ENCODE measurements around the gene SIRPD.
"Not testable (repeated sequence)": the region's sequence is repeated elsewhere in the genome, so short reads cannot be mapped to it uniquely, and the experiment has no call there.

SIRPD gene

DNA sequence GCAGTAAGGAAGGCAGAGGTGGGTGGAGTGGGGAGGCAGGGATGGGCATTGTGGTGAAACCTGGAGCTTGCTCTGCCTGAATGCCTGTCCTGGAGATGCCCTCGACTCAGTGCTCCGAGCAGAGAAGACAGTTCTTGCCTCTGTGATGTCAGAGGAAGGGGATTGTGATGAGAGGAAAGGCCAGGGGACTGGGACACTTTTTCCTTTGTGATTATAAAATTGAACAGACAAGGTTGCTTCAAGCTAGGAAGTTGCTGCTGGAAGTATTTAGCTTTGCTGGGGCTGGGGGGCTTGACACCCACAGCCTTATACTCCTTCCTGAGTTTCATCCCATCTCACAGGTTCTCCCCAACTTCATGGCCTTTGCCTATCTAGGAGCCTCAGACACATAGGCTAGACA, at the start of gene SIRPD:
Gene SIRPD, minus strand, starts transcription at position 101 of the 400 bp plus-strand sequence. Its CDS starts 52 bp downstream, at position 49.
- DNase-seq (ENCODE audit: low spot score), result no peak

DNA sequence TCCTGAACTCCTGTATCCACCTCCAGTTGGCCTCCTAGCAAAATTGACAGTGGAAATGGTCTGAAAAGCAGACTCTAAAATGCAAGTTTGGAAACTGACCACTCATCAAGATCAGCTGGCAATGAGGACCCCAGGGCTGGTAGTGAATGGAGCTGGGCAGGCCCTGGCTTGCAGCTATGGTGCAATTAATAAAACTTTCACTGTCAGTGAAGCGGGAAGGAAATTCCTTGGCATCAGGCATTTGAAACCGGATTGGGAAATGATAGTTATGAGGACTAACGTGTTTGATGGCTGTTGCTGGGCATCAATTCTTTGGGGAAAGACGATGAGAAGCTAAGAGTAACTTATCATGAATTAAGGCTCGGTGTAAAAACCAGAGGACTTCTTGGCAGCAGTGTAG, 43.2 kb upstream of the SIRPD start:
- no peak for DNase-seq (ENCODE audit: low spot score)

DNA sequence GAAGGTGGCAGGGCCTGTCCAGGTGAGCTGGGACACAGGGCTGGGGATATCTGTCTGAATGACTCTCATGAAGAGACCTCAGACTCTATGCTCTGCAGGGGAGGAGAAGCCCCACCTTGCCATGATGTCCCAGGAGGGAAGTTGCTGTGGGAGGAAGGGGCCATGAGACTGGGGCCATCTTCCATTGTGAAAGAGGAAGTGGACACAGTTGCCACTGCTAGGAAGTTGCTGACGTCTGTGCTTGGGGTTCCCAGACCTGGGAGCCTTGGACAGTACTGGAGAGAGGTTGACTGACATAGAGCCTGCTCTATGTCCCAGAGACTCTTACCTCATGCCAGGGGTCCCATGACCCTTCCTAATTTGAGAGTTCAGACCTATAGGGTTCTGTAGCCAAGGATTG, 37.8 kb upstream of the SIRPD start:
- DNase-seq (ENCODE audit: low spot score), result no peak

DNA sequence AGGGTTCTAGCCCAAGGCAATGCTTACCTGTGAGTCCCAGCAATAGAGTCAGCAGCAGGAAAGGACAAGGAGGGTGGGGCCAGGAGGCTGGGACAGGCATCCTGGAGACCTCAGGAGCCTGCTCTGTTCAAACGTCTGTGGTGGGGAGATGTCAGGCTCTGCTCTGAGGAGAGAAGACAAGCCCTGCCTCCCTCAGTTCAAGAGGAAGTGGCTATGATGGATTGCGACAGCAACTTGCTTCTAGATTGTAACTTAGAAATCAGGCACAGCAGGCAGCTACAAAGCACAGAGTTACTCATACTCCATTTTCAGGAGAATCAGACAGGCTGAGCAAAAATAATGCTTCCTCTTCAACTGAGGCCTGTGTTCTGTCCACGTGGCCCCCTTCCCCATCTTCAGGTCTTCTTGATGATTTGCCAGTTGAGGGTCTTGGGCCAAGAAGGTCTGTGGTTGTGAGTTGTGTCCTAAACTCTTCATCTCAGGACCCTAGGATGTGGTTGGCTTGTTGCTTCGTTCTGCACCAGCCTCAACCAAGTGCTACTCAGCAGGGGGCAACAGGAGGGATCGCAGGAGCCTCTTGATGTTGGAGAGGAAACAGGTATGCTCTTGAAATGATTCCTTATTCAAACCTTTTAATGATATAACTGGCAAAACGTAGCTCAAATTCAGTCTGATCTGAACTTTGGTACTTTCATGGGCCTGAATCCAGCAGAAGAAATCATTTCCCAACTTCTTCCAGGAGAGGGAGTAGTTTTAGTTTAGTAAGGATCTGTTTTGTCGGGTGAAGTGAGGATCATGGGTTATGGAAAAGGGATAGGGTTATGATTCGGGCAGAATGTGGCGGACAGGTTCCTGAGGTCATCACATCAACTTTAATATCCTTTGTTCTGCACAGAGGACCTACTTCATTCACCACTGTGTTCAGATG, 31.3 kb upstream of the SIRPD start:
- no peak for DNase-seq (ENCODE audit: low spot score)

DNA sequence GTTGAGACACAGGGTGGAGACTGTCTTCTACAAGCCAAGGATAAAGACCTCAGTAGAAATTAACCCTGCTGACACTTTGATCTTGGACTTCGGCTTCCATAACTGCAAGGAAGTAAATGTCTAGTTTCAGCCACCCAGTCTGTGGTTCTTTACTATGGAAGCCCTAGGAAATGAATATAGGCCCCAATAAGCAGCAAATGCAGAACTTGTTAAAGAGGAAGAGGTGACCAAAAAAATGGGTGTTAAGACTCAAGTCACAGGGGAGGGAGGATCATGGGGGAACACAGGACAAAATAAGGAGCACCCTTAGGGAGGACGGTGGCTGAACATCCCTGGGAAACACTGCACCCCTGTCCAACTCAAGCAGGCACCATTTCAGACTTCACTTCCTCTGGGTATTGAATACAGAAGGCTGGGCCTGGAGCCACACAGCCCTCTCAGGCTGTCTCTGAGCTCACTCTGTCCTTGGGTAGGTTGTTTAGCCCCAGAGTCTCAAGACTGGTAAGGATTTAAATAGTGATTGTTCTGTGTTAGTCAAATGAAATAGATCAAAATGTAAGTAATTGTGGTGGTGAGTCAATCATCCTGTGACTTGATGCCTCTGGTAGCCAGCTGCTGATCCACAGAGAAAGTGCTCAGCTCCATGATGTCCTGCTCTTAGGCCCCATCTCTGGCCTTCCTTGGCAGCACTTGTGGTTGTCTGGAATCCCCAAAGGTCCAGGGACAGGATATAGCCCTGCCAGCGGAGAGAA, 30.5 kb upstream of the SIRPD start:
- DNase-seq (ENCODE audit: low spot score), result no peak

DNA sequence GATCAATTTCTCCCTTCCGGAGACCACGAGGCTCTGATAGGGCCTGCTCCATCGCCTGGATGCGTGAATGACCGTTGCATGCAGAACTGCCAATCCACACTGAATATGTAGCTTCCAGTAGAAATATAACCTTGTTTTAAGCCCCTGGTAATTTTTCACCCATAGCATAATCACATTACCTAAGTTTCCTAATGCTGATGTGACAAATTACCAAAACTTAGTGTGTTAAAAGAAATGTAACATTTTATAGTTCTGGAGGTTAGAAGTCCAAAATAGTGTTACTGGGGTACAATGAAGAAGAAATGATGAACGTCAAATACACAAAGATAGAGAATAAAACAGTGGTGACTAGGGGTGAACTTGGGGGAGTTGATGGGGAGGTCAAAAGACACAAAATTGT, 22.0 kb upstream of the SIRPD start:
- no peak for DNase-seq (ENCODE audit: low spot score)

DNA sequence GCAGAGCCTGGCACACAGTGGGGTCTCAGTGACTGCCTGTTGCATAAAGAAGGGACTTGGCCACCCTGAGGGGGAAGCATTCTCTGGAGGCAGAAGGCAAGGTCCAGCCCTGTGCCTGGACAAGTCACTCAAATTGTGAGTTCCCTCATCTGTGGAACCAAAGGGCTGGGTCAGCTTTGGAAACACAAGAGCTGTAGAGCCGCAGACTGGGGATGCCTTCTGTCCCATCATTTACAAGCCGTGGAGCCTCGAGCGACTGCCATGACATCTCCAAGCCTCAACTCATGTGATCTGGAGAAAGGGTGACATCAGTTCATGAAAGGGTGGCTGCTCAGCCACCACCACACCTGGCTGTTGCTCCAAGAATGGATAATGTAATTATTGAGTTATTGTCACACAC, 20.4 kb upstream of the SIRPD start:
- no peak for DNase-seq (ENCODE audit: low spot score)

DNA sequence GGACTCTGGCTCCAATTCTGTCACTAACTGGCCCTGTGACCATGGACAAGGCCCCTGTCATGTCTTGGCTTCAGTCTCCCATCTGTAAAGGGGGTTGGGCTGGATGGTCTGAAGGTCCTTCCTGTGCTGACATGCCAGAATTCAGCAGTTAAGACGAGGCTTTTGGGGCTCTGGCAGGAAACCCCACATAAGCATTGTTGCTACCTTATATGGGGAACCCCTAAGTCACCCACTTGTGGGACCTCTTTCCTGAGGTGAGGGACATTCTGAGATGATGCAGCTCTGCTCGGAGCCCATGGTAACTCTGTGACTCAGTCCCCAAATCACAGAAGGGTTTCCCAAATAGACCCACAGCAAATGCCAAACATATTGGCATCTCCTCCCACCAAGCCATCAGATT, 19.8 kb upstream of the SIRPD start:
- not testable (repeated sequence) for DNase-seq (ENCODE audit: low spot score)

DNA sequence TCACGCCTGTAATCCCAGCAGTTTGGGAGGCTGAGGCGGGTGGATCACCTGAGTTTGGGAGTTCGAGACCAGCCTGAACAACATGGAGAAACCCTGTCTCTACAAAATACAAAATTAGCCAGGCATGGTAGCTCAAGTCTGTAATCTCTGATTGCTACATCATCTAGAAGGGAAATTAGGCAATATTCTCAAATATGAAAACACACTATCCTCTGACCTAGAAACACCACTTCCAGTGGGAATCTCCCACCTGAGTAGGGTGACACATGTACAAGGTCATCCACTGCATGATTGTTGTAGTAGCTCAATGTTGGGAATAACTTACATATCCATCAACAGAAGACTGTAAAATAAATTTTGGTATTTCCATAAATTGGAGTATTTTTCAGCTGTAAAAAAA, 19.1 kb upstream of the SIRPD start:
- DNase-seq (ENCODE audit: low spot score), result no peak

DNA sequence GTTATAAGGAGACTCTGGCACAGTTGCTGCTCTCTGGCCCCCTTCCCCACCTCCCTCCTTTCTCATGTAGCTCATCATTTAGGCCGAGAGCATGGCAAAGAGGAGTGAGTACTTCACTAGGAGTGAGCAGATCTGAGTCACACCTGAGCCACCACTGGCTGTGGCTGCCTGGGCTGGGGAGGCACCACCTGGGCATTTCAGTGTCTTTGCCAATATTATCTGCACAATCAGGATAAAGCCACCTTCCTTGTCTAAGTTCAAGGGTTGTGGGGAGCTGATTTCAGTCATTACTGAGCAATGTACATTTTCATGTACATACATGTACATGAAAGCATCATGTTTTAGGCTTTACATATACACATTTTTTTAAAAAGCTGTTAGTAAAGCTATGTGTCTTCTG, 18.5 kb upstream of the SIRPD start:
- not testable (repeated sequence) for DNase-seq (ENCODE audit: low spot score)

DNA sequence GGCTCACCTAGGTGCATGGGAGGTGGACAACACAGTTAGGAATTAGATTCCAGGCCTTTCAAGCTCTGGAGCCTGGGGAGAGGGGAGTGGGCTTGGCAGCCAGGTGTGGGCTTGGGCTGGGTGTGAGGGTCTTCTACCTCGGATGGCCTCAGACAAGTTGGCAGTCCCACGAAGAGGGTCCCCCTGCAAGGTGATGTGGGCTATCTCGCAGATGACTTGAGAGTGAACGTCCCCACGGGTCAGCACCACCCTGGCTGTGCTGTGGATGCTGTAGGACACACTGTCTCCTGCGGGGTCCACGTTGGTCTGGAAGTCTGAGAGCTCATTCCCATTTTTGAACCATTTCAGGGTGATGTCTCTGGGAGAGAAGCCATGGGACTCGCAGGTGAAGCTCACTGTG, 14.1 kb upstream of the SIRPD start:
- DNase-seq (ENCODE audit: low spot score), result not testable (repeated sequence)

DNA sequence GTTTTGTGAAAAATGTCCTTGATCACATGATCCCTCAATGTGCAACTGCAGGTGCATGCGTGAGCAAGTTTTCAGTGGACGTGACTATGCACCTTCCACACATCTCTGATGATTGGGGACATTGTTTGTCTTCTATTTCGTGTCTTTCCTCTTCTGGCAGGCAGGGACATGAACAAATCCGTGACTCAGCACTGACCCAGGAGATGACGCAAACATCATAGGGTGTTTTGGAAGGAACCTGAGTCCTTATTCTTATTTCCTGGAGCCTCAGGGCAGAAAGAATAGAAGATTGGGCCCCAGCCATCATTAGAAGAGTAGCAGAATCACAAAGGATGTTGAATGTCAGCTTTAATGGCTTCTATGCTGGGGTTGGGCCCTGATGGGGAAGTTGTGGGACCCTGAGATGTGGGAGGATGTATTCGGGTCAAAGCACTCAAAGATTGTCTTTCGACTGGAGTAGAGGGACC, 11.9 kb upstream of the SIRPD start:
- DNase-seq (ENCODE audit: low spot score), result no peak

DNA sequence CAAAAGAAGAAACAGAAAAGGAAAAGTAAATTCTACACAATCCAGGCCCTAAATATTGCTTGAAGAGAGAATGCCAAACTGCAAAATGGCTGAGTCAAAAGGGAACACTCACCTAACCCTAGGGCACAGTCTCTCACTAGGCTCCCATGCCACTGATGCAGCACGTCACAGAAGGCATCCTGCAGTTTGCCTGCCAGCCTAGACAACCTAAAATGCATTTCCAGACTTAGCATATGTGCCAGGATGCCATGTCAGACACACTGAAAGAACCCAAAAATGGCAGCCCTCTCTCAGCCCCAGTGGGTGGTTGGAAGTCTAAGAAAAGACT, 10.6 kb upstream of the SIRPD start:
- DNase-seq (ENCODE audit: low spot score), result no peak

DNA sequence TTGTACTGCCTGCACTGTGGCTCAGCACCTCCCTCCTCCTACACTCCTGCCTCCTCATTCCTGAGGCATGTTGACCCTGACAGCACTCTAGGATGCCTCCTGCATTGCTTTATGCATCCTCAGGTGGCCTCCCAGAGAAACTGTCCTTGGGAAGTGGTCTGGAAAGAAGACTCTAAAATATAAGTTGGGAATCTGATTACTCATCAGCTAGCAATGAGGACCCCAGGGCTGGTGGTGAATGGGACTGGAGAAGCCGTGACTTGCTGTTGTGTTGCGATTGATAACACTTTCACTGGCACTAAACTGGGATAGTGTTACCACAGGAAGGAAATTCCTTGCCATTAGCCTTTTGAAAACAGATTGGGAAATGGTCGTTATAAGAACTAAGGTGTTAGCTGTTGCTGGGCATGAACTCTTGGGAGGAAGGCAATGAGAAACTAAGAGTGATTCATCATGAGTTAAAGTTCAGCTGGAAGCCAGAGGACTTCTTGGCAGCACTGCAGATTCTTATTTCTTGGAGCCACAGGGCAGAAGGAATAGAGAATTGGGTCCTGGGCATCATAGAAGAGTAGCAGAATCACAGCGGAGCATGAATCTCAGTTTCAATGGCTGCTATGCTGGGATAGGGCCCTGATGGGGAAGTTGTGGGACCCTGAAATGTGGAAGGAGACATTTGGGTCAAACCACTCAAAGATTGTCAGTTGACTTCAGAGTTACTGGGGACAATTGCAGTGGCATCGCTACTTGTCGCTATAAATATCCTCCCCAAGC, 10.1 kb upstream of the SIRPD start:
- DNase-seq (ENCODE audit: low spot score), result no peak

DNA sequence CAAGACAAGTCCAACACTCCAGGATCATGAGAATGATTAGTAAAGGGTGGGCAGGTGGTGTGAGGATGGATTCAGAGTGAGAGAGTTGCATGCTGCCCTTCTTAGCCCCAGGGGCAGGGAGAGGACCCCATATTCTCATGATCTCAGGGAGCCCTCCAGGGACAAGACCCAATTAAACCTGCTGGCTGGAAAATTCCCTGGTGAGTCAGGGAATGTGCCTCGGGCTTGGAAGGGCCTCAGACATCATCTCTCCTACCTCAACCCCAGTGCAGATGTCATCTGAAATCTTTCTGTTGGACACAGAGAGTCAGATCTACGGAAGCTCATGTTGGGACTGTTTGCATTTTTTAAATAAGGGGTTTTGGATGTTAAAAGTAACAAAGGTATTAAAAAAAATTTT, 9.2 kb upstream of the SIRPD start:
- no peak for DNase-seq (ENCODE audit: low spot score)

DNA sequence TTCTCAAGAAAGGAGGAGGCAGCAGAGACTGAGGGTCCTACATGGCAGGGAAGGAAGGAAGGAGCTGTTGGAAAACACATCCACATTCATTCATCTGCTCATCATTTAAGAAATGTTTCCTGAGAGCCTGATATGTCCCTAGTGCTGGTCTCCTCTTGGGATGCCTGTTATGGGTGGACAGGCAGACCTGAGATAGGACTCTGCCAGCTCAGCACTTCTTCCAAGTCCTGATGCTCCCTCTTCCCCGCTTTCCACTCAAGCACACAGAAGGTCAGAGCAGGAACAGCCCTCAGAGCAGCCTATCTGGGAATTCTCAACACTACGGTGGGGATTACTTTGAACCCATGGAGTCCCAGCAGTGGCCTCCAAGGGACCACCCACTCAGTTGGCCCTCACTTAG, 8.0 kb upstream of the SIRPD start:
- DNase-seq (ENCODE audit: low spot score), result no peak

DNA sequence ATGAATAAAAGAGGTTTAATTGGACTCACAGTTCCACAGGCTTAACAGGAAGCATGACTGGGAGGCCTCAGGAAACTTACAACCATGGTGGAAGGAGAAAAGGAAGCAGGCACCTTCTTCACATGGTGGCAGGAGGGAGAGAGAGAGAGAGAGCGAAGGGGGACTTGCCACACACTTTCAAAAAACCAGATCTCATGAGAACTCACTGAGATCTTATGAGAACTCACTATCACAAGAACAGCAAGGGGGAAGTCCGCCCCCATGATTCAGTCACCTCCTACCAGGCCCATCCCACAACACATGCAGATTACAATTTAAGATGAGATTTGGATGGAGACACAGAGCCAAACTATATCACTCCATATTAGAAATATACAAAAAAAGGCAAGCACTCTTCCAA, 6.1 kb upstream of the SIRPD start:
- no peak for DNase-seq (ENCODE audit: low spot score)

DNA sequence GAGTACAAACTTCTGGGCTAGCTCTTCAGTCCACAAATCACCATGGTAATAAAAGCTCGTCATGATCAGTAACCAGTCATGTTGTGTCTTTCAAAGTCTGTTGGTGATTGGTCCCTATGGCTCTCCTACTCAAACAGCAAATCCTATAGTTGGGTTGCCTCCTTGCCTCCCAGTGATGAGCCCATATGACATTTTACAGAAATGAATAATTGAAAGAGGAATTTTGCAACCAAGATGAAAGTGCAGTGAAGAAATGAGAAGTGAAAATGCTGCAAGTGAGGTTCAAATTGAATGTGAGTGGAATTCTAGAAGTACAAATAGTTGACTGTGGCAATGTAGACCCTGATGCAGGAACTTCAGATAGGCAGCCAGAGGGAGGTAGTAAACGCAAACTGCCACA, 5.1 kb upstream of the SIRPD start:
- no peak for DNase-seq (ENCODE audit: low spot score)

DNA sequence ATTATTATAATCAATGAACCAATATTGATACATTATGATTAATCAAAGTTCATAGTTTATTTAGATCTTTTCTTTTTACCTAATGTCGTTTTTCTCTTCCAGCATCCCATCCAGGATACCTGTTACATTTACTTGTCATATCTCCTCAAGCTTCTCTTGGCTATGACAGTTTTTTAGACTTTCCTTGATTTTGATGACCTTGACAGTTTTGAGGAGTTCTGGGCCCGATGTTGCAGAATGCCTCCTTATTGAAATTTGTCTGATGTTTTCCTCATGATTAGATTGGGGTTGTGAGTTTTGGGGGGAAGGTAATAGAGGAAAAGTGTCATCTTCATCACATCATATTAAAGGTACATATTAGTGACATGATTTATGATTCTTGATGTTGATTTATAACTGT, 3.8 kb upstream of the SIRPD start:
- no peak for DNase-seq (ENCODE audit: low spot score)

DNA sequence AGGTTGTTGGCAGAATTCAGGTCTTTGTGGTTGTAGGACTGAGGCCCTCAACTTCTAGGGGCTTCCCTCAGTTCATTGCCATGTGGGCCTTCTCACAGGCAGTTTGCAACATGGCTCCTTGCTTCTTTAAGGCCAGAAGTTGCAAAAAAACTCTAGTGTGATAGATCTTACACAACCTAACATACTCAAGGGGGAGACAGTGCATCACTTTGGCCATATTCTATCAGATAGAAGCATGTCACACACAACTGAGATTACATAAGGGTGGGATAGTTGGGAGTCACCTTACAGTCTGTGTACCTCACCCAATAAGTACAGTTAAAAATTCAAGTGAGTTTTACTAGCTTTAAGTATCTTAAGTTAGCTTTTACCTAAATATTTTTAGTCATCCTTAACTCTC, 1.6 kb downstream of the SIRPD start:
- no peak for DNase-seq (ENCODE audit: low spot score)

DNA sequence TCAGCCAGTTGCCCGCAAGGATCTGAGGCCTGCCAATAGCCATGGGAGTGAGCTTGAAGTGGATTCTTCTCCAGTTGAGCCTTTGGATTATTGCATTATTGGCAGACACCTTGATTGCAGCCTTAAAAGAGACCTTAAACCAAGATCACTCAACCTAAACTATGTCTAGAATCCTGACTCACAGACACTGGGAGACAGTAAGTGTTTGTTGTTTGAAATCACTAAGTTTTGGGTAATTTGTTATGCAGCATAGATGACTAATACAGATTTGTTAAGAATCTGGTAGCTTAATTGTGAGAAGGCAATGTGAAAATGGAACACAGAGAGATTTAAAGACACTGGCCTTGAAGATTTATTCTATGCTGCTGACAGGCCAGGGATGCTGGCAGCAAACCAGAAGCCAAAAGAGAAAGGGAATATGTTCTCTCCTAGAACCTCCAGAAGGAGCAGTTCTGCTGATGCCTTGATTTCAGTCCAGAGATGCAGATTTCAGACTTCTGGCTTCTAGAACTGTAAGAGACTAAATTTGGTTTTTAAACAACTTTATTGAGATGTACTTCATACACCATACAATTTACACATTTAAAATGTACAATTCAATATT, 17.6 kb downstream of the SIRPD start:
- no peak for DNase-seq (ENCODE audit: low spot score)

DNA sequence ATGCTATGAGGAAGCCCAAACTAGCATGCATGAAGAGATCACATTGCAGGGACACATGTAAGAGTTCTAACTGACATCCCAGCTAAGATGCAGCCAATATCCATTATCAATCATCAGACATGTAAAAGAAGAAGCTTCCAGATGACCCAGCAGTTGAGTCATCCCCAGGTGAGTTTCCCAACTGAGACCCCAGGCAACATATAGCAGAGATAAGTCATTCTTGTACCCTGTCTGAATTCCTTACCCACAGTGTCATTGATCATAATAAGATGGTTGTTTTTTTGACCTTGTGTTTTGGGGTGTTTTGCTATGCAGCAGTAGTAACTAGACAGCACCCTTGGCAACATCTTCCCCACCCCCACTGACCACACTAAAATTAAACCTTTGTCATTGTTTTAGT, 18.9 kb downstream of the SIRPD start:
- no peak for DNase-seq (ENCODE audit: low spot score)

Measured in AG08396 (cell line).